Natural killer cell treated with Interleukin-12 subunit alpha and Interleukin-12 subunit beta and Interleukin-15 and Interleukin-18, amount 100 ng/mL, for 72 hours (primary cell): ENCODE measurements around the gene OR5AU1. TPM values are rescaled to one million over a fixed set of nuclear protein-coding genes. Genes with fewer than 3 reads are reported as not detected.
A peak's percentile ranks its signal among the peaks of the same experiment; 100 is the strongest.
"Not testable (repeated sequence)": the region's sequence is repeated elsewhere in the genome, so short reads cannot be mapped to it uniquely, and the experiment has no call there.

Source experiments
- ATAC-seq, 2 donors: fragments of 150-1000 bp; cut with Tn5 transposase in 1 of 2; sonication (Bioruptor Pico), chemical (Tn5 transposase) in 1 of 2; 2 replicates each; pipeline ENCODE4 v1.10.0; 2021
- DNase-seq: peaks from one replicate; pipeline ENCODE4 v3.0.0; 2022; ENCODE audit warnings: low spot score
- H3K27ac Mint-ChIP-seq, 2 donors: 1 replicate in 1 of 2; 2 replicates in 1 of 2; pipeline ENCODE4 v1.8.0; 2022; ENCODE audit warnings: mixed read lengths in 2 of 2, mild to moderate bottlenecking in 1 of 2, moderate library complexity in 1 of 2
- H3K27me3 Mint-ChIP-seq, 2 donors: 1 replicate in 1 of 2; 2 replicates in 1 of 2; pipeline ENCODE4 v1.8.0; 2022; ENCODE audit warnings: mixed read lengths in 2 of 2
- H3K36me3 Mint-ChIP-seq: one replicate; pipeline ENCODE4 v1.8.0; 2022; ENCODE audit warnings: mixed read lengths
- H3K4me1 Mint-ChIP-seq, 2 donors: 1 replicate in 1 of 2; 2 replicates in 1 of 2; pipeline ENCODE4 v1.8.0; 2022; ENCODE audit warnings: low read depth in 2 of 2, mixed read lengths in 2 of 2, mild to moderate bottlenecking in 1 of 2
- H3K4me3 Mint-ChIP-seq: one replicate; pipeline ENCODE4 v1.8.0; 2022; ENCODE audit warnings: mixed read lengths
- H3K9me3 Mint-ChIP-seq: 2 replicates; pipeline ENCODE4 v1.8.0; 2022; ENCODE audit warnings: mixed read lengths
- total RNA-seq, 2 donors: library from RNA; stranded (reverse); gene quantifications; one replicate each; pipeline ENCODE4 v1.2.3, GENCODE V29; 2022

Gene OR5AU1
- total RNA-seq, 2 donors from 2014 or later, result not detected

DNA sequence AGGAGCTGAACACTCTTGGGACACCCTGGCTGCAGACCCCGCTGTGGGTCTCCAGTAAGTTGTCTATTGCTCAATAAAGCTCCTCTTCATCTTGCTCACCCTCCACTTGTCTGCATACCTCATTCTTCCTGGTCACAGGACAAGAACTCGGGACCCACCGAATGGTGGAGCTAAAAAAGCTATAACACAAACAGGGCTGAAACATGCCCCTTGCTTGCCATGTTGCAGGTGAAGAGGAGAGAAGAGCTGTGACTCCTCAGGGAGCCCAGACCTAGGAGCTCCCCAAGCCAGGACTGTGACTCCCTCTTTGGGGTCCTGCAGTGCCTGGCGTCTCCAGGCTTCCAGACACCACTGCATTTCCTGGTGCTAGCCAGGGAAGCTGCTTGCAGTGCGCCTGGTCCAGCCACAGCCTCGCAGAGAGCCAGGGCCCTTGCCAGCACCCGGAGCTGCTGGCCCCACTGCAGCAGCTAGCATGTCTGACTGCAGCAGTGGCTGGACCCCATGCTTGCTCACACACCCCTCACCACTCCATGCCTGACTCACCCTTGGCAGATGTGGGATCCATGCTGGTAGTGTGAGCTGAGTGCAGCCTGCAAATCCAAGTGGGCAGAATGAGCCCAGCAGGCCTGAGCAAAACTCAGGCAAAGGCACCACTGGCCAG, 37.1 kb upstream of the OR5AU1 start:
- H3K27ac Mint-ChIP-seq, result no peak overlapping the region
- DNase-seq, result no peak
- no peak for ATAC-seq
- no peaks in the 10 kb centered on the region for H3K27me3 Mint-ChIP-seq
- no peaks in the 10 kb centered on the region for H3K36me3 Mint-ChIP-seq
- H3K4me1 Mint-ChIP-seq, result peaks cover 4 to 16% of the 10 kb centered on the region in 2 donors
- H3K4me3 Mint-ChIP-seq, result no peak overlapping the region
- H3K9me3 Mint-ChIP-seq, result no peaks in the 10 kb centered on the region

DNA sequence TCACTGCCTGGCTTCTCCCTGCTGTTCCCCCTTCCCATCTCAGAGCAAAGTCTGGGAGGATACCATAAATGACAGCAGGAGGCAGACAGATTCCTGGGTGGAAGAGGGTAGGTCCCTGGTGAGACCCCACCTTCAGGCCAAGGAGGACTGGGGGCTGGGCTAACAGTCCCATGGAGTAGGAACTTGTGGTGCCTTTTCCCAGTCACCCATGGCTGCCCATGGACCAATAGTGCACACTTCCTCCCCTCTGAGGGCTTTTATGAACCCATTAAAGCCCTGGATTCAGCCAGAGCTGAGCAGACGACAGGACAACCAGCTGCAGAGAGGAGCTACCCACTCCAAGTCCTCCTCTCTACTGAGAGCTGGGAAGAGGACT, 36.6 kb upstream of the OR5AU1 start:
- peak in 1 of 2 donors; percentile 30 for ATAC-seq

DNA sequence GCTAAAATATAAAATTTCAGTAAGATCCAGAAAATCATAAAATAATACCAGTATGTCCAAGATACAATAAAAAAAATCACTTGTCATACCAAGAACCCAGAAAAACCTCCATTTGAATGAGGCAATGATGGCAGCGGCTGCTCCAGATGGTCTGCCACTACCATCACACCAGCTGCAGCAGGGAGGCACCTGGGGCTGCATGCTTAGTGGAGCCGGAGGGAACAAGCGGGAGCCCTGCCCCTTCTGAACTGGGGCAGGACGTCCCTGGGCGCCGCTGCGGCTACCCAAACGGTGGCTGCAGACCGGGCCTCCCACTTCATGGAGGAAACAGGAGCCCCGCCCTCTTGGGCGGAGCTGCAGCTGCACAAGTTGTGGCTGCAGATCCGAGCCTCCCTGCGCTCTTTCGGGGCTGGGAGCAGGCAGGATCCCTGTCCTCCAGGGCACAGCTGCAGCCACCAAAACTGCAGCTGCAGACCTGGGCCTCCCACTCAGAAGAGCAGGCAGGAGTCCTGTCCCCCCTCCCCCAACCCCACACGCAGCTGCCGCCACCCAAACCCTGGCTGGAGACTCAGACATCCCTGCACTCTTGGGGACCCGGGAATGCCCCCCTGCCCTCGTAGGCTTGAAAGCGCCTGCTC, 36.1 kb upstream of the OR5AU1 start:
- no peaks in the 10 kb centered on the region for H3K9me3 Mint-ChIP-seq
- no peaks in the 10 kb centered on the region for H3K27me3 Mint-ChIP-seq
- H3K4me1 Mint-ChIP-seq, result peaks cover 0 to 9% of the 10 kb centered on the region in 2 donors
- peak overlapping the region; percentile 27 for H3K4me3 Mint-ChIP-seq
- ATAC-seq, result peak; percentile 88 to 94
- no peaks in the 10 kb centered on the region for H3K36me3 Mint-ChIP-seq
- no peak overlapping the region for H3K27ac Mint-ChIP-seq
- DNase-seq, result peak; percentile 72

More for the DNA sequence above, 36.6 kb upstream of the OR5AU1 start:
- no peak overlapping the region for H3K4me3 Mint-ChIP-seq
- no peaks in the 10 kb centered on the region for H3K9me3 Mint-ChIP-seq
- no peak for DNase-seq
- H3K4me1 Mint-ChIP-seq, result peaks cover 0 to 10% of the 10 kb centered on the region in 2 donors
- no peaks in the 10 kb centered on the region for H3K27me3 Mint-ChIP-seq
- no peak overlapping the region for H3K27ac Mint-ChIP-seq
- no peaks in the 10 kb centered on the region for H3K36me3 Mint-ChIP-seq

DNA sequence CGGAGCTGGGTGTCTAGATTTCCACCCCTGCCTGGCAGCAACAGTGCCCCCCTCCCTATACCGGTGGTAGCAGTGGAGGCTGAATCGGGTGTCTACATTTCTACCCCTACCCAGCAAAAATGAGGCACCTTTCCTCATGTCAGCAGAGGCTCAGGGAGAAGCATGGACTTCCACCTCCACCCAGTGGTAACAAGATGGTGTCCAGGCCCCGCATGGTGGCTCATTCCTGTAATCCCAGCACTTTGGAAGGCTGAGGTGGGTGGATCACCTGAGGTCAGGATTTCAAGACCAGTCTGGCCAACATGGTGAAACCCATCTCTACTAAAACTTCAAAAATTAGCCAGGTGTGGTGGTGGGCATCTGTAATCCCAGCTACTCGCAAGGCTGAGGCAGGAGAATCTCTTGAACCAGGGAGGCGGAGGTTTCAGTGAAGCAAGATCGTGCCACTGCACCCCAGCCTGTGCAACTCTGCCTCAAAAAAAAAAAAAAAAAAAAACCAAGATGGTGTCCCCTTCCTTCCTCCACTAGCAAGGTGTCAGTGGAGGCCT, 35.5 kb upstream of the OR5AU1 start:
- peak in 1 of 2 donors; percentile 8 for ATAC-seq
- Mint-ChIP-seq H3K9me3 (no peaks in the 10 kb centered on the region), H3K4me1 (peaks cover 0 to 8% of the 10 kb centered on the region in 2 donors), H3K36me3 (no peaks in the 10 kb centered on the region), H3K4me3 (peak overlapping the region; percentile 27), H3K27ac (no peak overlapping the region), H3K27me3 (no peaks in the 10 kb centered on the region)
- no peak for DNase-seq

DNA sequence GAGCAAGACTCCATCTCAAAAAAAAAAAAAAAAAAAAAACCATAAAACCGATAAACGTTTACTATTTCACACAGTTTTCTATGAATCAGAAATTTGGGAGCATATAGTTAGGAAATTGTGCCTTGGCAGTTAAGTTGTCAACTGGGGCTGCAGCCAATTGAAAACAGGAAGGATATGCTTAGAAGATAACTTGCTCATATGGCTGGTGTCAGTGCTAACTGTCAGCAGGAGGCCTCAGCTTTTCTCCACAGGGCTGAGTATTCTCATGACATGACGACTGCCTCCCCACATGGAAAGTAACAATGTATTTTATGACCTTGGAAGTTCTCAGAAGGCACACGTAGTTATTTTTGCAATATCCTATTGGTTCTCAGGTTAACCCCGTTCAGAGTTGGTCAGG, 29.6 kb upstream of the OR5AU1 start:
- Mint-ChIP-seq H3K4me3 (no peak overlapping the region), H3K27ac (no peak overlapping the region), H3K27me3 (peaks cover 6 to 30% of the 10 kb centered on the region in 2 donors), H3K4me1 (no peaks in the 10 kb centered on the region), H3K36me3 (peaks cover 6% of the 10 kb centered on the region), H3K9me3 (peaks cover 3% of the 10 kb centered on the region)
- peak in 1 of 2 donors; percentile 24 for ATAC-seq
- DNase-seq, result no peak

DNA sequence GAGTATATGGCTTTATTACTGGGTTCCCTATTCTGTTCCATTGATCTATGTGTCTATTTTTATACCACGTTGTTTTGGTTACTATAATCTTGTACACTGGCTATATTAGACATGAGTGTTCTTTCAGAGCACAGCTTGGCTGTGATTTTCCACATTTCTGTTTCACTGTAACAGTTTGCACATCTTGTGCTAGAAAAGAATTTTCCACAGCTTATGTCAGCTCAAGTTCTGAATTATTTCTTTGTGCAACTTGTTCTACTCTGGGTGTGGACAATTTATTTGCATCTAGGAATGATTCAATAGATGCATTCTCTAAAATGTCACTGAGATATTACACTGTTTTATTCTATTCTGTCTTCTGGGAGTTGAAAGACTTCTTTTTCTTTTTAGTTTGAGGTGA, 28.4 kb upstream of the OR5AU1 start:
- Mint-ChIP-seq H3K27ac (no peak overlapping the region), H3K27me3 (peaks cover 8 to 33% of the 10 kb centered on the region in 2 donors), H3K4me1 (no peaks in the 10 kb centered on the region), H3K4me3 (no peak overlapping the region), H3K9me3 (peaks cover 3% of the 10 kb centered on the region), H3K36me3 (peaks cover 6% of the 10 kb centered on the region)
- ATAC-seq (no peak), DNase-seq (no peak)

DNA sequence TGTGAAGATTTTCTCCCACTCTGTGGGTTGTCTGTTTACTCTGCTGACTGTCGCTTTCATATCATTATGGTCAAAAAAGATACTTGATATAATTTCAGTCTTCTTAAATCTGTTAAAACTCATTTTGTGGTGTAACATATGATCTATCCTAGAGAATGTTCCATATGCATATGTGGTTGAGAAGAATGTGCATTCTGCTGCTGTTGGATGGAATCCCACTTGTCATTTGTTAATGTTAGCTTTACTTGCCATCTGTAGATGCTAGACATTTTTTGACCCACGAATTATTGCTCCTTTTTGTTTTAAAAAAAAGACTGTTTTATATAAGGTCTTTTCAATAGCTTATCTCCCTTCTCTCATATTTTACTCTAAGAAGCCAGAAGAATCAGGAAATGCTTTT, 26.3 kb upstream of the OR5AU1 start:
- H3K4me1 Mint-ChIP-seq, result no peaks in the 10 kb centered on the region
- H3K4me3 Mint-ChIP-seq, result no peak overlapping the region
- peaks cover 14 to 42% of the 10 kb centered on the region in 2 donors for H3K27me3 Mint-ChIP-seq
- no peak overlapping the region for H3K27ac Mint-ChIP-seq
- peaks cover 6% of the 10 kb centered on the region for H3K36me3 Mint-ChIP-seq
- DNase-seq (no peak), ATAC-seq (no peak)
- H3K9me3 Mint-ChIP-seq, result peaks cover 3% of the 10 kb centered on the region

DNA sequence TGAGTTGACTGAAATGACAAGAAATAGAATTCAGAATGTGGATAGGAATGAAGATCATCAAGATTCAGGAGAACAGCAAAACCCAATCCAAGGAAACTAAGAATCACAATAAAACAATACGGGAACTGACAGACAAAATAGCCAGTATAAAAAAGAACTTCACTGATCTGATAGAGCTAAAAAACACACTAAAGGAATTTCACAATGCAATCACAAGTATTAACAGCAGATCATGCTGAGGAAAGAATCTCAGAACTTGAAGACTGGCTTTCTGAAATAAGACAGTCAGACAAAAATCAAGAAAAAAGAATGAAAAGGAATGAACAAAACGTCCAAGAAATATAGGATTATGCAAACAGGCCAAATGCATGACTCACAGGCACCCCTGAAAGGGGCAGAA, 15.3 kb upstream of the OR5AU1 start:
- H3K27ac Mint-ChIP-seq, result no peak overlapping the region
- peaks cover 13% of the 10 kb centered on the region for H3K36me3 Mint-ChIP-seq
- H3K9me3 Mint-ChIP-seq, result peaks cover 9% of the 10 kb centered on the region
- H3K27me3 Mint-ChIP-seq, result peaks cover 39 to 57% of the 10 kb centered on the region in 2 donors
- no peak overlapping the region for H3K4me3 Mint-ChIP-seq
- H3K4me1 Mint-ChIP-seq, result peaks cover 0 to 4% of the 10 kb centered on the region in 2 donors
- no peak for DNase-seq
- no peak for ATAC-seq

DNA sequence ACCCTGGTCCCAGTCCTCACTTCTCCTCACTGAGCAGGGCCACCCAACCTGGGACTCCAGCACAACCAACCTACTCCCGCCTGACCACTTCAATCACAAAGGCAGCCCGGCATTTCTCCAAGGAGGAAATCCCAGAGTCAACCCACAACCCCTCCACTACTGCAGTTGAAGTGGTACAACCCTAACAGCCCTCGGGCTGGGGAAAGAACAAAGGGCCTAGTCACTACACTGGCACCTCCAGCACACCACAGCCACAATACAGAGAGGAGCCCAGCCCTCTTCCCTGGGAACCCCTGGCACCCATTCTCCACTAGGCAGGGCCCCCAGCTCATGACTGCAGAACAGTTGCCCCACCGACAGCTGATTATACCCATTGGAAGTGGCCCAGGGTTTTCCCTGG, 13.7 kb upstream of the OR5AU1 start:
- peaks cover 9% of the 10 kb centered on the region for H3K9me3 Mint-ChIP-seq
- ATAC-seq (no peak), DNase-seq (no peak)
- H3K4me3 Mint-ChIP-seq, result no peak overlapping the region
- no peak overlapping the region for H3K27ac Mint-ChIP-seq
- peaks cover 0 to 6% of the 10 kb centered on the region in 2 donors for H3K4me1 Mint-ChIP-seq
- peaks cover 13% of the 10 kb centered on the region for H3K36me3 Mint-ChIP-seq
- peaks cover 39 to 55% of the 10 kb centered on the region in 2 donors for H3K27me3 Mint-ChIP-seq

DNA sequence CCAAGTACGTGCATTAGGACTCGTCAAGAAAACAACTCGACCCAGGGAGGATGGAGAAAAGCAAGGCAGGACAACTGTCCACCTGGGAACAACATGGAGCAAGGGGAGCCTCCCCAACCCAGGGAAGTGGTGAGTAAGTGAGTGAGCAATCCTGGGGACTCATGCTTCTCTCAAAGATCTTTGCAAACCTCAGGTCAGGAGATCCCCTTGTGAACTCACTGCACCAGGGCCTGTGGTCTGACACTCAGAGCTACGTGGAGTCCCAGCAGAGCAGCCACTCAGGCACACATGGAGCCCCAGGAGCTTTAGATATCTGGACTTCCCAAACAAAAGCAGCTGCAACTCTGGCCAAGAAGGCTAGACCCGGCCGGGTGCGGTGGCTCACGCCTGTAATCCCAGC, 12.2 kb upstream of the OR5AU1 start:
- Mint-ChIP-seq H3K27ac (no peak overlapping the region), H3K4me3 (no peak overlapping the region), H3K27me3 (peaks cover 37 to 52% of the 10 kb centered on the region in 2 donors), H3K9me3 (peaks cover 7% of the 10 kb centered on the region), H3K4me1 (peaks cover 0 to 6% of the 10 kb centered on the region in 2 donors), H3K36me3 (peaks cover 11% of the 10 kb centered on the region)
- no peak for DNase-seq
- no peak for ATAC-seq

DNA sequence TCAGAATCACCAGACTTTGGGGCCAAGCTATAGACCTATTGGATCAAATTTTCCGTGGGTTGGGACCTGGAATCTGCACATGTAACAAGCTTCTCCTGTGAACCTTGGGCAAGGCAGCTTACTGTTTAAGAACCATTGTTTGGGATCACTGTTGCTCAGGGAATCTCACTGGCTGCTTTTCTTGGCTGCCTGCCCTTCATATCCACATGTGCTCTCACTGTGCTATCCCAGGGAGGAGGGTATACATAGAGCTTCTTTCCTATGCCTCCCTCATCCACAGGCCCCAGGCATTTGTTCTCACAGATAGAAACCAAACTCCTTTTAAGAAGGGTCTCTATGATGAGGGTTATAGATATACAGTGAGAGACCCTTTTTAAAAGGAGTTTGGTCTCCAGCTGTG, 9.8 kb upstream of the OR5AU1 start:
- not testable (repeated sequence) for H3K4me1 Mint-ChIP-seq, H3K36me3 Mint-ChIP-seq, ATAC-seq, DNase-seq, H3K27ac Mint-ChIP-seq, H3K4me3 Mint-ChIP-seq, H3K9me3 Mint-ChIP-seq
- H3K27me3 Mint-ChIP-seq, result peaks cover 29 to 54% of the 10 kb centered on the region in 2 donors

DNA sequence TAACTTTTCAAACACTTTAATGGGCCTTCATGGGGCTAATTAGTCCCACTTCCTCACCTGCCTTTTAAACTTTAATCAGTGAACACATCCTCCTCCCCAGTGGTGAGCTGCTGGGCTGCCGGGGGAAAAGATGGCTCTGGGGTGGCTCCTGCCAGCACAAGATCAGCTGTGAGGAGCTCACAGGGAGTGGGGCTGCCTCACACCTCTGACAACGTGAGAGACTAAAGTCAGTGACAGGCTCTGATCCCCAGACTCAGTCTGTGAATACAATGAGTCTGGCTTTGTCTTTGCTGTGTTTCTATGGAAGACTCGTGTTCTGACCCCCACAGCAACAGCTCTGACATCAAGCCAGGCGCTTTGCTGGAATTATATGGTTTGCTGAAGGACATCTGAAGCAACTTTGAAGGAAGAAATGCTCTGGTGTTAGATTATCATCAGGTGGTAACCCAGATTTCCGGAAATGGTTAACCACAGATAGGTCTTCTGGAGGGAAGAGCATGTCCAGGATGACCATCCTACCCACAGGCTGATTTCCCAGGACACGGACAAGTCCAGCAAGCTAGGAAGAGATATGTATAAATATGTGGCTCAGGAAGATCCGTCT, 9.2 kb upstream of the OR5AU1 start:
- ATAC-seq, result not testable (repeated sequence)
- H3K27me3 Mint-ChIP-seq, result peaks cover 25 to 51% of the 10 kb centered on the region in 2 donors

DNA sequence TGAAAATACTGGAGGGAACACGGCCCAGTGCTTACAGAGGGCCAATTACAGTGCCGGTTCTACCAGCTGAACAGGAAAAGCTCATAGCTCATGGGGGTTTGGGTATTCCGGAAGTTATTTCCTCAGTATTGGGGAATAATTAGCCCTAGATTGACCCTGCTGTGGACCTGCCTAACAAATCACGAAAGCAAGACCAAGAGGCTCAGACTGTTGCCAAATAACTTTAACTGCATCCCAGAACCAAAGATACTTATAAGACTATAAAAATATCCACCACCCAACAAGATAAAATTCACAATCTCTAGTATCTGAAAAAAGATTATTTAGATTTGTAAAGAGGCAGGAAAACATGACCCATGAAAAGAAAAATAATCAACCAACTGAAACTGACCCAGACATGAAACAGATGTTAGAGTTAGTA, 8.0 kb upstream of the OR5AU1 start:
- no peaks in the 10 kb centered on the region for H3K36me3 Mint-ChIP-seq
- ATAC-seq (no peak), DNase-seq (no peak)
- H3K4me1 Mint-ChIP-seq, result peaks cover 0 to 3% of the 10 kb centered on the region in 2 donors
- peaks cover 24 to 51% of the 10 kb centered on the region in 2 donors for H3K27me3 Mint-ChIP-seq
- no peak overlapping the region for H3K4me3 Mint-ChIP-seq
- H3K9me3 Mint-ChIP-seq, result no peaks in the 10 kb centered on the region
- H3K27ac Mint-ChIP-seq, result no peak overlapping the region

More for the DNA sequence above, 9.2 kb upstream of the OR5AU1 start:
- not testable (repeated sequence) for H3K36me3 Mint-ChIP-seq, H3K4me3 Mint-ChIP-seq, H3K4me1 Mint-ChIP-seq, H3K9me3 Mint-ChIP-seq, DNase-seq
- H3K27ac Mint-ChIP-seq, result peak overlapping the region in 1 of 2 donors; percentile 13

DNA sequence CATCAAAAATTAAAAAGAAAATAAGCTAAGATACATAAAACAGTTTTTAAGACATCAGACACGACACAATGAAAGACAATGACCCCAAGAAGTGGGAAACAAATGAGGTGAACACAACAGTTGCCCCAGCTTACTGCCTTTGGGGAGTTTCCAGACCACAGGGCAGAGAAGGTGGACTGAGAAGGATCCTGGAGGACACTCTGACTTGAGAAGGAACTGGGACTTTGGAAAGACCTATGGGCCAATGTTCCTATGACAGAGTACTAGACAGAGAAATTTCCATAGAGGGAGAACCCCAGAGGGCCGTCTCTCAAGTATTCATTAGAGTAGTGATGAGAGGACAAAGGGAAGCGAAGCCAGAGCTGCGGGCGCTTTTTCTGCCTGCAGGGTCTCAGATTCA, 6.2 kb upstream of the OR5AU1 start:
- ATAC-seq, result no peak
- Mint-ChIP-seq H3K4me1 (peaks cover 0 to 3% of the 10 kb centered on the region in 2 donors), H3K36me3 (no peaks in the 10 kb centered on the region), H3K9me3 (no peaks in the 10 kb centered on the region), H3K27ac (no peak overlapping the region), H3K4me3 (no peak overlapping the region), H3K27me3 (peaks cover 26 to 63% of the 10 kb centered on the region in 2 donors)
- no peak for DNase-seq
